Stimulated activated CD4-positive, alpha-beta T cell treated with anti-CD3 and anti-CD28 coated beads, Interleukin-1b, Interleukin-23, amount 100 ng/mL, for 4 hours (primary cell): ENCODE measurements around the gene IFIT3.
"Not testable (repeated sequence)": the region's sequence is repeated elsewhere in the genome, so short reads cannot be mapped to it uniquely, and the experiment has no call there.

ENCODE experiments used
- DNase-seq, 2 donors: peaks; one replicate each; pipeline ENCODE4 v3.0.0-alpha.2; 2020; ENCODE audit warnings: low read depth in 2 of 2

IFIT3 gene

GRCh38 chr10:89304446-89304845, 23.4 kb upstream of the IFIT3 start:
- no peak for DNase-seq

DNA sequence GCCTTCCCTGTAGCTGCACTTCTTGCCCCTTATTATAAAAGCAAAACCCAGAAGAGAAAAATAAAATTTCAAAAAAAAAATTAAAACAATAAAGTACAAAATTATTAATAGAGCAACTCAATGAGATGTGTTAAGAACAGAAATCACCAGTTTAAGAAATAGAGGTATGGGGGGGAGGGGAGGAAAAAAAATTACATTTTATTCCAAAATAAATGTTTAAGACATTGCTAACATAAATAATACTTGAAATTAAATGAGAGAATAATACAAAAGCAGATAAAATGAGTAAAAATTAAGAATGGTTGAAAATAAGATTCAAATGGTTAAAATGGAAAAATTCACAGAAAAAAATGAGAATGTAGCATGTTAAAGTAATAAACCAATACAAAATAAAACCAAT, 22.9 kb upstream of the IFIT3 start:
- DNase-seq: no peak

- no peak for DNase-seq
These were observed 21.9 kb upstream of the IFIT3 start for GRCh38 chr10:89305766-89306433.

DNA sequence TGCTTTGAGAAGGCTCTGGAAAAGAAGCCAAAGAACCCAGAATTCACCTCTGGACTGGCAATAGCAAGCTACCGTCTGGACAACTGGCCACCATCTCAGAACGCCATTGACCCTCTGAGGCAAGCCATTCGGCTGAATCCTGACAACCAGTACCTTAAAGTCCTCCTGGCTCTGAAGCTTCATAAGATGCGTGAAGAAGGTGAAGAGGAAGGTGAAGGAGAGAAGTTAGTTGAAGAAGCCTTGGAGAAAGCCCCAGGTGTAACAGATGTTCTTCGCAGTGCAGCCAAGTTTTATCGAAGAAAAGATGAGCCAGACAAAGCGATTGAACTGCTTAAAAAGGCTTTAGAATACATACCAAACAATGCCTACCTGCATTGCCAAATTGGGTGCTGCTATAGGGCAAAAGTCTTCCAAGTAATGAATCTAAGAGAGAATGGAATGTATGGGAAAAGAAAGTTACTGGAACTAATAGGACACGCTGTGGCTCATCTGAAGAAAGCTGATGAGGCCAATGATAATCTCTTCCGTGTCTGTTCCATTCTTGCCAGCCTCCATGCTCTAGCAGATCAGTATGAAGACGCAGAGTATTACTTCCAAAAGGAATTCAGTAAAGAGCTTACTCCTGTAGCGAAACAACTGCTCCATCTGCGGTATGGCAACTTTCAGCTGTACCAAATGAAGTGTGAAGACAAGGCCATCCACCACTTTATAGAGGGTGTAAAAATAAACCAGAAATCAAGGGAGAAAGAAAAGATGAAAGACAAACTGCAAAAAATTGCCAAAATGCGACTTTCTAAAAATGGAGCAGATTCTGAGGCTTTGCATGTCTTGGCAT, 21.1 kb upstream of the IFIT3 start:
- DNase-seq: no peak

GRCh38 chr10:89307269-89307577, 20.6 kb upstream of the IFIT3 start:
- no peak for DNase-seq

GRCh38 chr10:89308266-89308665, 19.5 kb upstream of the IFIT3 start:
- DNase-seq: no peak

- DNase-seq: no peak
These were observed 19.1 kb upstream of the IFIT3 start for GRCh38 chr10:89308736-89309135.

GRCh38 chr10:89309156-89310055, 18.4 kb upstream of the IFIT3 start:
- DNase-seq: no peak

GRCh38 chr10:89310056-89310893, 17.5 kb upstream of the IFIT3 start:
- no peak for DNase-seq

DNA sequence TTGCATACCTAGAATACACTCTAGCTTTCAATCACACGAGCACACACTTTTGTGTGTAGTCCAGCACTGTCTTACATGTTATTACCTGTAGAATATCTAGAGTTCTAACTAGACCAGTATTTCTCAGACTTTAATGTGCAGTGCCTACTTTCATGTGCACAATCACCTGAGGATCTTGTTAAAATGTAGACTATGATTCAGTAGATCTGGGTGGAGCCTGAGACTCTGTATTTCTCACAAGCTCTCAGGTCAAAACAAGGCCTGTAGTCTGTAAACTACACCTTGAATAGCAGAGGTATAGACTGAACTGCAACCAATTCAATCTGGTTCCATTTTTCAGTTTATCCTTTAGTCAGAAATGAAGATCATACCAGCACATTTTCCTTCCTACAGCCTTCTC, 14.8 kb upstream of the IFIT3 start:
- no peak for DNase-seq

- no peak for DNase-seq
These were observed 13.1 kb upstream of the IFIT3 start for GRCh38 chr10:89314676-89315075.

DNA sequence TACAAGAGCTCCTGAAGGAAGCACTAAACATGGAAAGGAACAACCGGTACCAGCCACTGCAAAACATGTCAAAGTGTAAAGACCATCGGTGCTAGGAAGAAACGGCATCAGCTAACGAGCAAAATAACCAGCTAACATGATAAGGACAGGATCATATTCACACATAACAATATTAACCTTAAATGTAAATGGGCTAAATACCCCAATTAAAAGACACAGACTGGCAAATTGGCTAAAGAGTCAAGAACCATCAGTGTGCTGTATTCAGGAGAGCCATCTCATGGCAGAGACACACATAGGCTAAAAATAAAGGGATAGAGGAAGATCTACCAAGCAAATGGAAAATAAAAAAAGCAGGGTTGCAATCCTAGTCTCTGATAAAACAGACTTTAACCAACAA, 9.8 kb upstream of the IFIT3 start:
- DNase-seq: not testable (repeated sequence)

DNA sequence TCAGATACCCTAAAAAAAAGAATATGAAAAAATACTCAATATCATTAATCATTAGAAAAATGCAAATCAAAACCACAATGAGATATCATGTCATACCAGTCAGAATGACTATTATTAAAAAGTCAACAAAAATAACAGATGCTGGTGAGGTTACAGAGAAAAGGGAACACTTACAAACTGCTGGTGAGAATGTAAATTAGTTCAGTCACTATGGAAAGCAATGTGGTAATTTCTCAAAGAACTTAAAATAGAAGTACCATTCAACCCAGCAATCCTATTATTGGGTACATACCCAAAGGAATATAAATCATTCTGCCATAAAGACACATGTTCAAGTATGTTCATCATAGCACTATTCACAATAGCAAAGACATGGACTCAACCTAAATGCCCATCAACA, 2.7 kb upstream of the IFIT3 start:
- DNase-seq: not testable (repeated sequence)

DNA sequence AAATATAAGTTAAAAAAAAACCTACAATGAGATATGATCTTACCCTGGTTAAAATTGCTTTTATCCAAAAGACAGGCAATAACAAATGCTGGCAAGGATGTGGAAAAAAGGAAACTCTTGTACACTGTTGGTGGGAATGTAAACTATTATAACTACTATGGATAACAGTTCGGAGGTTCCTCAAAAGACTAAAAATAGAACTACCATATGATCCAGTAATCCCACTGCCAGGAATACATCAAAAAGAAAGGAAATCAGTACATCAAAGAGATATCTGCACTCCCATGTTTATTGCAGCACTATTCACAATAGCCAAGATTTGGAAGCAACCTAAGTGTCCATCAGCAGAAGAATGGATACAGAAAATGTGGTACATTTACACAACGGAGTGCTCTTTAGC, 1.9 kb upstream of the IFIT3 start:
- DNase-seq: not testable (repeated sequence)

GRCh38 chr10:89329151-89329550, 1.4 kb downstream of the IFIT3 start:
- DNase-seq: no peak

- DNase-seq: not testable (repeated sequence)
These were observed 2.2 kb downstream of the IFIT3 start for GRCh38 chr10:89330014-89330413.

DNA sequence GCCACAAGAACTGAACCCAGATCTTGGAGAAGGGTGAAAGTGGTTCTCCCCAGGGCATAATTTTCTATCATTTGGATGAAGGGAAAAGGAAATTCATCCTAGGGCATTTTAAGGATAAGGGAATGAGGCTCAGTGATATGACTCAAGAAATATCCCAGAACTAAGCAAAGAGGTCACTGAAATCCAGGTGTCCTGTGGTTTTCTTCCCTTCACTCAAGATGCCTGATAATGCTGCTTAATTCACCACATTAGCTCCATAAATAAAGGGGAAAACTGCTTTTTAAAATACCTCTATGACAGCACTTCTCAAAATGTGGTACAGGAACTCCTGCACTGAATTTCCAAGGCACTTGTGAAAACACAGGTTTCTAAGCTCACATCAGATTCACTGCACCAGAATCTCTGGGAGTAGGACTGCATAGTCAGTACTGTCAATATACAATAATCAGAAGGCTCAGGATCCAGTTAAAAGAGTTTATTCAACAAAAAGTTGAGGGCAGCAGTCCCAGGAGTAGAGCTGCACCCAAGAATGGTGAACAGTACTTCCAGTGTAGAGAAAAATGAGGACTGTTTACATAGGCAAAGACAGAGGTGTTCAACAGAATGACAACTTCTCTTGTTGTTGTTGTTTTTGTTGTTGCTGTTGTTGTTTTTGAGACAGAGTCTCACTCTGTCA, 2.9 kb downstream of the IFIT3 start:
- DNase-seq: no peak

DNA sequence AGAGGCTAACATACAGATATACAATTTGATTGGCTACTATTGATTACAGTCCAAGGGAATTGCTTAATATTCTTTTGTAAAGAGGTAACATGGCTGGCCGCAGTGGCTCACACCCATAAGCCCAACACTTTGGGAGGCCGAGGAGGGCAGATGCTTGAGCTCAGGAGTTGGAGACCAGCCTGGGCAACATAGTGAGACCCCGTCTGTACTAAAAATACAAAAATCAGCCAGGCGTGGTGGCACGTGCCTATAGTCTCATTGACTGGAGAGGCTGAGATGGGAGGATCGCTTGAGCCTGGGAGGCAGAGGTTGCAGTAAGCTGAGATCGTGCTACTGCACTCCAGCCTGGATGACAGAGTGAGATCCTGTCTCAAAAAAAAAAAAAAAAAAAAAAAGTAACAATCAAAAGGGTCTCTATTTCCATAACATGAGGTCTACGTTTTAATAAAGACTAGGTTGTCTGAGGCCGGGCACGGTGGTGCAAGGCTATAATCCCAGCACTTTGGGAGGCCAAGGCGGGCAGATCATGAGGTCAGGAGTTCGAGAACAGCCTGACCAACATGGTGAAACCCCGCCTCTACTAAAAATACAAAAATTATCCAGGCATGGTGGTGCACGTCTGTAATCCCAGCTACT, 3.8 kb downstream of the IFIT3 start:
- not testable (repeated sequence) for DNase-seq

DNA sequence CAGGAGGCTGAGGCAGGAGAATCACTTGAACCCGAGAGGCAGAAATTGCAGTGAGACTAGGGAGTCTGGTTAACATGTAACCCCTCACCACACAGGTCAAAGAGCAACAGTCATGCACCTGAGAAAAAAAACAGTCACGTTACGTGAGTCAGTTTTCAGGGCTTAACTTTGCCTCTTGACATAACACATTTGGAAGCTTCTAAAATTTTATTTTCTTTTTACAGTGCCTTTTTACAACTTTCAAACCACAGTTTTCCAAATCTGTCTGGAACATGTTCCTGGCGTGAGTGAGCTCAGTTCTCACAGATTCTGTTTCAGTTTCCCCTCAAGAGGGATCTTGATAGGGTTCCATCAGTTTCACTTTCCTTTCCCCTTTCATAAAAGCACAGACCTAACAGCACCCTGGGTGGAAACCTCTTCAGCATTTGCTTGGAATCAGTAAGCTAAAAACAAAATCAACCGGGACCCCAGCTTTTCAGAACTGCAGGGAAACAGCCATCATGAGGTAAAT, 4.4 kb downstream of the IFIT3 start:
- no peak for DNase-seq

GRCh38 chr10:89335226-89335625, 7.4 kb downstream of the IFIT3 start:
- DNase-seq: no peak
